ENCODE data around the gene UBTF.
A peak's percentile ranks its signal among the peaks of the same experiment; 100 is the strongest.

Gene UBTF

DNA sequence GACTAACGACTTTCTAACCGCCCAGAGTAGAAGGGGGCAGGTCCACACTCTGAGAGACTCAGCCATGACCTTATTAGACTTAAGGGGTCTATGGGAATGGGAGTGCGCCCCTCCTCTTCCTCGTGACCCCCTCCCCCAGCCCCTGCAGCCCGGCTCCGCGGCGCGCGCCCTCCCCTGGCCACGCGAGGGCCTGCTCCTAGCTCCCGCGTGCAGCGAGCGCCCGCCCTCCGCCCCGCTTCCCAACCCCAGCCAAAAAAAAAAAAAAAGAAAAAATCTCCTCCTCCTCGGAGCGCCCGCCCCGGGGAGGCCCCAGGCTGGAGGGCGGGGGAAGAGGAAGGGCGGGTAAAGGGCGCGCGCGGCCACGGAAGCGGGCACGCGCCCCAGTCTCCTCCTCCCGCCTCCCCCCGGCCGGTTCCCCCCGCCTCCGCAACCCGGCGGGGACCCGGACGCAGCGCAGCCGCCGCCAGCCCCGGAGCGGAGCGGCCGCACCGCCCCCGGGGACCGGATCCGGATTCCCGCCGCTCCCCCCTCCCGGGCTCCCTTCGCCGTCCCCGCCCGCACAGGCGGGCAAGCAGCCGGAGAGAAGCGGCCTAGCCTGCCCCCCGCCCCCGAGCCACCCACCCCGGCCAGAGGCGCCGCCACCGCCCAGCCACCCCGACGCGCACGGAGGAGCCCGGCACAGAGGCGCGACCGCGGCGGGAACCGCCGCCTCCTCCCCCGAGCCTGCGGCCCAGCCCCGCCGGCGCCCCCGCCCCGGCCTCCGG, 949 bp downstream of the UBTF start:
- TF ChIP-seq, protein P1, sequence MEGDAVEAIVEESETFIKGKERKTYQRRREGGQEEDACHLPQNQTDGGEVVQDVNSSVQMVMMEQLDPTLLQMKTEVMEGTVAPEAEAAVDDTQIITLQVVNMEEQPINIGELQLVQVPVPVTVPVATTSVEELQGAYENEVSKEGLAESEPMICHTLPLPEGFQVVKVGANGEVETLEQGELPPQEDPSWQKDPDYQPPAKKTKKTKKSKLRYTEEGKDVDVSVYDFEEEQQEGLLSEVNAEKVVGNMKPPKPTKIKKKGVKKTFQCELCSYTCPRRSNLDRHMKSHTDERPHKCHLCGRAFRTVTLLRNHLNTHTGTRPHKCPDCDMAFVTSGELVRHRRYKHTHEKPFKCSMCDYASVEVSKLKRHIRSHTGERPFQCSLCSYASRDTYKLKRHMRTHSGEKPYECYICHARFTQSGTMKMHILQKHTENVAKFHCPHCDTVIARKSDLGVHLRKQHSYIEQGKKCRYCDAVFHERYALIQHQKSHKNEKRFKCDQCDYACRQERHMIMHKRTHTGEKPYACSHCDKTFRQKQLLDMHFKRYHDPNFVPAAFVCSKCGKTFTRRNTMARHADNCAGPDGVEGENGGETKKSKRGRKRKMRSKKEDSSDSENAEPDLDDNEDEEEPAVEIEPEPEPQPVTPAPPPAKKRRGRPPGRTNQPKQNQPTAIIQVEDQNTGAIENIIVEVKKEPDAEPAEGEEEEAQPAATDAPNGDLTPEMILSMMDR (IDR thresholded peaks at IDR 0.05; ENCODE audit: insufficient read depth, missing control alignments) = peak; percentile 59
- DNase-seq (ENCODE audit: insufficient read length, low spot score) (peak; percentile 73), FAIRE-seq (no peak)

GRCh38 chr17:44217738-44218343, 1.6 kb downstream of the UBTF start:
- no peak for FAIRE-seq
- TF ChIP-seq, protein P1 (IDR thresholded peaks at IDR 0.05; ENCODE audit: insufficient read depth, missing control alignments) = no peak

GRCh38 chr17:44216694-44217093, 2.8 kb downstream of the UBTF start:
- FAIRE-seq = no peak
- DNase-seq (ENCODE audit: insufficient read length, low spot score) = no peak
- TF ChIP-seq, protein P1 (IDR thresholded peaks at IDR 0.05; ENCODE audit: insufficient read depth, missing control alignments) = no peak

More at GRCh38 chr17:44217738-44218343, 1.6 kb downstream of the UBTF start:
- DNase-seq (ENCODE audit: insufficient read length, low spot score) = no peak

DNA sequence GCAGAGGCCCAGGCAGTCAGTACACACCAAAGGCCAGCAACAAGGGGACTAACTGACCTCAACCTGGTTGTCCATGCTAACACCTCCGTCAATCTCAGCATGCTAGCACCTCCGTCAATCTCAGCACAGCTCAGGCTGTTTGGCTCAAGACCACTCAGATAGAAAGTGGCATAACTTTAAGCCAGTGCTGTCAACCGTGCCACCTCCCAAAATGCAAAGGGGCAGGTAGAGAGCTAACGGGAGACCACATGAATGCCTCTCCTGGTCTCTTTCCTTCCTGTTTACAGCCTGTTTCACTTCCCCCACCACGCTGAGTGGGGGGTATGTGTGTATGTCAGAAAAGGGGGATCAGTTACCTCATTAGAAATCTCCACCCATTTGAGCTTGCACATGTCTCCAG, 3.3 kb downstream of the UBTF start:
- FAIRE-seq (no peak), DNase-seq (ENCODE audit: insufficient read length, low spot score) (no peak)
- TF ChIP-seq, protein P1 (IDR thresholded peaks at IDR 0.05; ENCODE audit: insufficient read depth, missing control alignments) = no peak

DNA sequence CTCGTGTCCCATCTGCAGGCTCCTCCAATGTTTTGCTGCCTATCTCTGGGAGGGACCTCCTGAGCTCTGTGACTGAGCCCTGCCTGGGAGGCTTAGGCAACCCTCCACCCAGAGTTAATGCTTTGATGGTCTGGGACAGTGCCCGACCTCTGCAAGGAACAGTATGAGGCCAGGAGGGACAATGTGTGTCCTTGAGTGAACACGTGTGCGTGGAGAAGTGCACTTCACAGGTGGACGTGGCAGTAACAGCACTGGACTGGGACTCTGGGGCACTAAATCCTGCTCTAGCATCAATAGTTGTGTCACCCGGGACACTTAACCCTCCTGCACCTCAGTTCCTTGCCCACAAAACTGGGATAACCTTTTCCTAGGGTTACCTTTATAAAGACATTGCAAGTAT, 4.6 kb downstream of the UBTF start:
- FAIRE-seq (no peak), DNase-seq (ENCODE audit: insufficient read length, low spot score) (no peak)
- TF ChIP-seq, protein P1 (IDR thresholded peaks at IDR 0.05; ENCODE audit: insufficient read depth, missing control alignments) = no peak

DNA sequence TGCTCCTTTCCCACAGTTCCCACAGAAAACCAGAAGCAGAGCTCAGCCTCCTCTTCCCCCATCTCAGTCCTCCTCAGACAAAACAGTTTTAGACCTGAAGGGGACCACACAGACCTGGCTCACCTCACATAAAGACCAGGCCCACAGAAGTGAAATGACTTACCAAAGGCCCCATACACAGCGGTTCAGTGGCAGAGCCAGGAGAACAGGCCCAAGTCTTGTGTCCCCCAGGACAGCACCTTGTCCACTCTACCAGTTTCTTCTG, 5.3 kb downstream of the UBTF start:
- DNase-seq (ENCODE audit: insufficient read length, low spot score) (no peak), FAIRE-seq (no peak)
- TF ChIP-seq, protein P1 (IDR thresholded peaks at IDR 0.05; ENCODE audit: insufficient read depth, missing control alignments) = no peak

Data from D721Med (cell line).